Vagina (tissue), 2 donors: ENCODE results near the gene FNDC7.

Source experiments
- POLR2A ChIP-seq, 2 donors: fragments of 450-650 bp; IDR thresholded peaks; one replicate each; pipeline ENCODE4 v1.6.1; 2017; ENCODE audit warnings: antibody characterized with exemption in 2 of 2, mild to moderate bottlenecking in 2 of 2, moderate library complexity in 2 of 2
- TF ChIP-seq, protein P1 (sequence below), 3 experiments: fragments of 450-650 bp in 2 of 3; fragments of 200-600 bp in 1 of 3; sonication (generic) in 1 of 3; IDR thresholded peaks; one replicate each; pipeline ENCODE4 v1.5.1; 2017 to 2019; ENCODE audit warnings: antibody characterized with exemption in 3 of 3, mild to moderate bottlenecking in 2 of 3, moderate library complexity in 2 of 3

DNA sequence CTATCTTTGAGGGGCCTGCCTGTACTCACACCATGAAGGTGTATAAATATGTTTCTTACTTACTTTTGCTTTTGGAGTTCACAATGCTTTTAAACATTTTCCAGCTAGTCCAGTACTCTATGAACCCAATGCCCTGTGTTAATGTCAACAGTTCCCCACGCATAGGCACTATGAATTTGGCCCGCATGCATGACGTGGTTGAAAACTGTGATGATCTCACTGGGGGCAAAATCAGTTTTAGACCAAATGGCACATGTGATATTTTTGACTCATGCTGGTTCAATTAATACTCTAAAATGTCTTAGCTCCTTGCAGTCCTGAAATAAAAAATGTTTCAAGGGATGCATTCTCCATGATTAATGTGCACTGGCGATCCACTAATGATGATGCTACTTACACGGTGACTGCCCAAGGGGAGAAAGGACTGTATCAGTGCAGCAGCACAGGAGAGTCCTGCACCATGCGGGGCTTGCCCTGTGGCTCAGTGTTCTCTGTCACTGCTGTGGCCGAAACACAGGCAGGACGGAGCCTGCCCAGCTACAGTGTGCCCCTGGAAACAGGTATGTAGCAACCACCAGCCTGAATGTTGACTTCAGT is 15.7 kb downstream of the FNDC7 start:
- TF ChIP-seq, protein P1, sequence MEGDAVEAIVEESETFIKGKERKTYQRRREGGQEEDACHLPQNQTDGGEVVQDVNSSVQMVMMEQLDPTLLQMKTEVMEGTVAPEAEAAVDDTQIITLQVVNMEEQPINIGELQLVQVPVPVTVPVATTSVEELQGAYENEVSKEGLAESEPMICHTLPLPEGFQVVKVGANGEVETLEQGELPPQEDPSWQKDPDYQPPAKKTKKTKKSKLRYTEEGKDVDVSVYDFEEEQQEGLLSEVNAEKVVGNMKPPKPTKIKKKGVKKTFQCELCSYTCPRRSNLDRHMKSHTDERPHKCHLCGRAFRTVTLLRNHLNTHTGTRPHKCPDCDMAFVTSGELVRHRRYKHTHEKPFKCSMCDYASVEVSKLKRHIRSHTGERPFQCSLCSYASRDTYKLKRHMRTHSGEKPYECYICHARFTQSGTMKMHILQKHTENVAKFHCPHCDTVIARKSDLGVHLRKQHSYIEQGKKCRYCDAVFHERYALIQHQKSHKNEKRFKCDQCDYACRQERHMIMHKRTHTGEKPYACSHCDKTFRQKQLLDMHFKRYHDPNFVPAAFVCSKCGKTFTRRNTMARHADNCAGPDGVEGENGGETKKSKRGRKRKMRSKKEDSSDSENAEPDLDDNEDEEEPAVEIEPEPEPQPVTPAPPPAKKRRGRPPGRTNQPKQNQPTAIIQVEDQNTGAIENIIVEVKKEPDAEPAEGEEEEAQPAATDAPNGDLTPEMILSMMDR (IDR thresholded peaks at IDR 0.05), result no peak
- TF ChIP-seq POLR2A (IDR thresholded peaks at IDR 0.05), result no peak
